HG03060 (cell line): ENCODE measurements around the gene ATP2C2.
"Not testable (repeated sequence)": the region's sequence is repeated elsewhere in the genome, so short reads cannot be mapped to it uniquely, and the experiment has no call there.

Experiments used
- ATAC-seq: cut with Tn5 transposase; IDR thresholded peaks from one replicate; pipeline ENCODE4 v1.9.1; 2021; ENCODE audit warnings: low read depth, moderate number of reproducible peaks; ENCODE audit not compliant: unreplicated experiment

ATP2C2 gene

GRCh38 chr16:84368308-84368996 lies at the start of gene ATP2C2:
TSS of gene ATP2C2 (plus strand) at chr16:84368538. CDS start at chr16:84368616, 78 bp downstream.
- no peak for ATAC-seq

- ATAC-seq, result no peak
Observed at GRCh38 chr16:84319146-84319760, 49.1 kb upstream of the ATP2C2 start.

- ATAC-seq, result no peak
Observed at GRCh38 chr16:84320511-84320910, 47.8 kb upstream of the ATP2C2 start.

GRCh38 chr16:84321932-84322331 lies 46.4 kb upstream of the ATP2C2 start:
- no peak for ATAC-seq

- no peak for ATAC-seq
Observed at GRCh38 chr16:84322749-84323148, 45.6 kb upstream of the ATP2C2 start.

GRCh38 chr16:84323606-84324005 lies 44.7 kb upstream of the ATP2C2 start:
- ATAC-seq, result no peak

- no peak for ATAC-seq
Observed at GRCh38 chr16:84324434-84325262, 43.7 kb upstream of the ATP2C2 start.

- ATAC-seq, result no peak
Observed at GRCh38 chr16:84326545-84326944, 41.8 kb upstream of the ATP2C2 start.

GRCh38 chr16:84327926-84328505 lies 40.3 kb upstream of the ATP2C2 start:
- no peak for ATAC-seq

GRCh38 chr16:84329016-84329415 lies 39.3 kb upstream of the ATP2C2 start:
- no peak for ATAC-seq

GRCh38 chr16:84329843-84330684 lies 38.3 kb upstream of the ATP2C2 start:
- ATAC-seq, result no peak

GRCh38 chr16:84330685-84331050 lies 37.7 kb upstream of the ATP2C2 start:
- ATAC-seq, result no peak

GRCh38 chr16:84331998-84332780 lies 36.1 kb upstream of the ATP2C2 start:
- no peak for ATAC-seq

- ATAC-seq, result no peak
Observed at GRCh38 chr16:84332975-84333684, 35.2 kb upstream of the ATP2C2 start.

GRCh38 chr16:84334058-84334457 lies 34.3 kb upstream of the ATP2C2 start:
- ATAC-seq, result no peak

- no peak for ATAC-seq
Observed at GRCh38 chr16:84334482-84334881, 33.9 kb upstream of the ATP2C2 start.

- ATAC-seq, result not testable (repeated sequence)
Observed at GRCh38 chr16:84337236-84337635, 31.1 kb upstream of the ATP2C2 start.

- ATAC-seq, result no peak
Observed at GRCh38 chr16:84339311-84339710, 29.0 kb upstream of the ATP2C2 start.

GRCh38 chr16:84339766-84340165 lies 28.6 kb upstream of the ATP2C2 start:
- ATAC-seq, result no peak
